Loucy (cell line): ENCODE measurements around the gene FTO.

Source experiments
- H2AFZ ChIP-seq: fragments of 200-600 bp; sonication (generic); 2 replicates; pipeline ENCODE4 v1.6.0; 2016; ENCODE audit warnings: antibody characterized with exemption, mild to moderate bottlenecking, low read length, moderate library complexity
- H3F3A ChIP-seq: fragments of 200-600 bp; 2 replicates; pipeline ENCODE4 v1.6.0; 2016; ENCODE audit warnings: antibody characterized with exemption, low read depth, mild to moderate bottlenecking
- H3K27me3 ChIP-seq: fragments of 200-600 bp; sonication (generic); 2 replicates; pipeline ENCODE4 v1.6.1; 2014; ENCODE audit warnings: low read length, mild to moderate bottlenecking; ENCODE audit not compliant: insufficient read depth, poor library complexity, severe bottlenecking
- H3K36me3 ChIP-seq: fragments of 200-600 bp; sonication (generic); 2 replicates; pipeline ENCODE4 v1.6.1; 2016; ENCODE audit warnings: low read length; ENCODE audit not compliant: insufficient read depth
- H3K4me1 ChIP-seq: fragments of 200-600 bp; sonication (generic); 2 replicates; pipeline ENCODE4 v1.5.1; 2014; ENCODE audit warnings: low read length, mild to moderate bottlenecking; ENCODE audit not compliant: insufficient read depth, poor library complexity, severe bottlenecking
- H3K4me2 ChIP-seq: fragments of 200-600 bp; sonication (generic); 2 replicates; pipeline ENCODE4 v1.6.0; 2014; ENCODE audit warnings: antibody characterized with exemption, low read length, low read depth, mild to moderate bottlenecking; ENCODE audit not compliant: poor library complexity, severe bottlenecking
- H3K4me3 ChIP-seq: fragments of 200-600 bp; sonication (generic); 2 replicates; pipeline ENCODE4 v1.5.1; 2014; ENCODE audit warnings: low read length, mild to moderate bottlenecking, mixed read lengths; ENCODE audit not compliant: poor library complexity, severe bottlenecking
- H3K79me2 ChIP-seq: fragments of 200-600 bp; sonication (generic); 2 replicates; pipeline ENCODE4 v1.6.1; 2014; ENCODE audit warnings: low read length; ENCODE audit not compliant: insufficient read depth
- H3K9ac ChIP-seq: fragments of 200-600 bp; sonication (generic); 2 replicates; pipeline ENCODE4 v1.6.0; 2014; ENCODE audit warnings: mild to moderate bottlenecking, low read depth, low read length, moderate library complexity; ENCODE audit not compliant: poor library complexity, severe bottlenecking
- H3K9me2 ChIP-seq: fragments of 200-600 bp; sonication (generic); replicated peaks from 2 replicates; pipeline ENCODE4 v1.6.1; 2016; ENCODE audit warnings: low read depth, low read length, mixed read lengths
- H3K9me3 ChIP-seq: fragments of 200-600 bp; sonication (generic); 2 replicates; pipeline ENCODE4 v1.6.1; 2014; ENCODE audit warnings: mild to moderate bottlenecking, antibody characterized with exemption, low read length, low read depth; ENCODE audit not compliant: insufficient read depth
- H4K20me1 ChIP-seq: fragments of 200-600 bp; sonication (generic); 2 replicates; pipeline ENCODE4 v1.6.0; 2014; ENCODE audit warnings: antibody characterized with exemption, low read length, mild to moderate bottlenecking; ENCODE audit not compliant: insufficient read depth, poor library complexity, severe bottlenecking
- CTCF ChIP-seq: fragments of 200-600 bp; sonication (generic); conservative IDR thresholded peaks from 2 replicates; pipeline ENCODE4 v1.5.1; 2014; ENCODE audit warnings: mild to moderate bottlenecking, antibody characterized with exemption, low read length
- EZH2phosphoT487 ChIP-seq: fragments of 200-600 bp; IDR thresholded peaks from 2 replicates; pipeline ENCODE4 v1.6.1; 2018; ENCODE audit warnings: antibody characterized with exemption, mild to moderate bottlenecking, moderate library complexity, borderline replicate concordance

Gene FTO

GRCh38 chr16:54165174-54165911 lies 461.4 kb downstream of the FTO start:
- Histone ChIP-seq H3F3A (no peaks in the 10 kb centered on the region), H3K9me2 (no peaks in the 10 kb centered on the region), H3K36me3 (no peaks in the 10 kb centered on the region), H3K79me2 (no peaks in the 10 kb centered on the region), H3K4me1 (peaks cover 7% of the 10 kb centered on the region), H3K9me3 (no peaks in the 10 kb centered on the region), H3K4me2 (no peak overlapping the region), H4K20me1 (no peaks in the 10 kb centered on the region), H3K4me3 (no peak overlapping the region), H3K9ac (no peak overlapping the region), H2AFZ (no peak overlapping the region), H3K27me3 (no peaks in the 10 kb centered on the region)
- TF ChIP-seq CTCF (no peak), EZH2phosphoT487 (no peak)

- TF ChIP-seq EZH2phosphoT487, result no peak
- no peak for TF ChIP-seq CTCF
- no peak overlapping the region for H3K4me3 ChIP-seq
- H3K27me3 ChIP-seq, result no peaks in the 10 kb centered on the region
- H3K9me3 ChIP-seq, result no peaks in the 10 kb centered on the region
- no peaks in the 10 kb centered on the region for H3K36me3 ChIP-seq
- H3K79me2 ChIP-seq, result no peaks in the 10 kb centered on the region
- H3K4me1 ChIP-seq, result peaks cover 7% of the 10 kb centered on the region
- no peak overlapping the region for H3K9ac ChIP-seq
- no peaks in the 10 kb centered on the region for H4K20me1 ChIP-seq
- no peak overlapping the region for H2AFZ ChIP-seq
- no peaks in the 10 kb centered on the region for H3F3A ChIP-seq
- H3K4me2 ChIP-seq, result no peak overlapping the region
- H3K9me2 ChIP-seq, result no peaks in the 10 kb centered on the region
Measured at GRCh38 chr16:54165912-54166865, 462.2 kb downstream of the FTO start.

GRCh38 chr16:54169112-54169511 lies 465.2 kb downstream of the FTO start:
- no peaks in the 10 kb centered on the region for H3K9me2 ChIP-seq
- no peaks in the 10 kb centered on the region for H3K36me3 ChIP-seq
- H2AFZ ChIP-seq, result no peak overlapping the region
- H3K4me3 ChIP-seq, result no peak overlapping the region
- H3F3A ChIP-seq, result no peaks in the 10 kb centered on the region
- no peaks in the 10 kb centered on the region for H4K20me1 ChIP-seq
- H3K79me2 ChIP-seq, result no peaks in the 10 kb centered on the region
- H3K4me1 ChIP-seq, result peaks cover 7% of the 10 kb centered on the region
- no peaks in the 10 kb centered on the region for H3K9me3 ChIP-seq
- H3K9ac ChIP-seq, result no peak overlapping the region
- H3K4me2 ChIP-seq, result no peak overlapping the region
- H3K27me3 ChIP-seq, result no peaks in the 10 kb centered on the region
- TF ChIP-seq EZH2phosphoT487 (no peak), CTCF (no peak)
